WTC11 (cell line): Measurements from ENCODE around the gene GPR75. TPM values are rescaled to one million over a fixed set of nuclear protein-coding genes. Genes with fewer than 3 reads are reported as not detected.

Experiments used
- ATAC-seq: fragments of 200-7000 bp; cut with Tn5 transposase; 2 replicates; pipeline ENCODE4 v1.10.0; 2021; ENCODE audit warnings: mild to moderate bottlenecking, moderate library complexity
- CTCF ChIA-PET: fragments of 300-600 bp; sonication (Branson Sonifier 250); formaldehyde crosslinking; loops from one replicate; lab custom pipeline; 2021; ENCODE audit warnings: antibody characterized with exemption; lab: Charles Lee
- POLR2A ChIA-PET: fragments of 350-600 bp; sonication (Branson Sonifier 250); formaldehyde crosslinking; loops from one replicate; lab custom pipeline; 2021; ENCODE audit warnings: antibody characterized with exemption; lab: Charles Lee
- DNase-seq: peaks from one replicate; pipeline ENCODE4 v3.0.0; 2021; ENCODE audit warnings: low spot score
- H3K27ac Mint-ChIP-seq: 2 replicates; pipeline ENCODE4 v1.8.0; 2021; ENCODE audit warnings: mixed read lengths
- H3K27me3 Mint-ChIP-seq: 2 replicates; pipeline ENCODE4 v1.8.0; 2021; ENCODE audit warnings: low read depth, mild to moderate bottlenecking, moderate library complexity, mixed read lengths
- H3K36me3 Mint-ChIP-seq: 2 replicates; pipeline ENCODE4 v1.8.0; 2021; ENCODE audit warnings: mixed read lengths
- H3K4me1 Mint-ChIP-seq: 2 replicates; pipeline ENCODE4 v1.8.0; 2022; ENCODE audit warnings: mixed read lengths
- H3K4me3 Mint-ChIP-seq: 2 replicates; pipeline ENCODE4 v1.8.0; 2021; ENCODE audit warnings: mild to moderate bottlenecking, moderate library complexity, mixed read lengths
- H3K9me3 Mint-ChIP-seq: 2 replicates; pipeline ENCODE4 v1.8.0; 2021; ENCODE audit warnings: mixed read lengths
- GABPB1 ChIP-seq: sonication (generic); formaldehyde crosslinking; IDR thresholded peaks from 2 replicates; pipeline ENCODE4 v1.8.1; 2023; ENCODE audit warnings: mild to moderate bottlenecking, missing genetic modification reagents
- GRHL2 ChIP-seq: fragments of 250-450 bp; sonication (Bioruptor Pico); IDR thresholded peaks from 2 replicates; pipeline ENCODE4 v1.8.0; 2022; ENCODE audit warnings: mild to moderate bottlenecking, moderate library complexity; ENCODE audit not compliant: insufficient replicate concordance, severe bottlenecking
- HMGA2 ChIP-seq: fragments of 250-450 bp; sonication (Bioruptor Pico); IDR thresholded peaks from 2 replicates; pipeline ENCODE4 v1.4.0; 2021; ENCODE audit warnings: mild to moderate bottlenecking, moderate library complexity
- HMGXB4 ChIP-seq: sonication (generic); formaldehyde crosslinking; IDR thresholded peaks from 2 replicates; pipeline ENCODE4 v1.8.1; 2023; ENCODE audit warnings: mild to moderate bottlenecking, moderate library complexity, missing genetic modification reagents
- MAX ChIP-seq: sonication (generic); formaldehyde crosslinking; IDR thresholded peaks from 2 replicates; pipeline ENCODE4 v1.8.0; 2022; ENCODE audit warnings: mild to moderate bottlenecking, missing genetic modification reagents
- MXD4 ChIP-seq: fragments of 250-450 bp; sonication (Bioruptor Pico); IDR thresholded peaks from 2 replicates; pipeline ENCODE4 v1.8.0; 2021; ENCODE audit warnings: mild to moderate bottlenecking, moderate library complexity, borderline replicate concordance
- PREB ChIP-seq: sonication (generic); formaldehyde crosslinking; IDR thresholded peaks from 2 replicates; pipeline ENCODE4 v1.8.1; 2022; ENCODE audit warnings: mild to moderate bottlenecking, missing genetic modification reagents, moderate library complexity, borderline replicate concordance
- STAT6 ChIP-seq: sonication (generic); formaldehyde crosslinking; conservative IDR thresholded peaks from 2 replicates; pipeline ENCODE4 v1.8.1; 2023; ENCODE audit warnings: mild to moderate bottlenecking, low read depth, missing genetic modification reagents, moderate library complexity
- TCF7 ChIP-seq: sonication (generic); formaldehyde crosslinking; IDR thresholded peaks from 2 replicates; pipeline ENCODE4 v1.8.0; 2022; ENCODE audit warnings: mild to moderate bottlenecking, low read depth, missing genetic modification reagents, moderate library complexity
- USF2 ChIP-seq: sonication (generic); formaldehyde crosslinking; IDR thresholded peaks from 2 replicates; pipeline ENCODE4 v1.8.1; 2023; ENCODE audit warnings: mild to moderate bottlenecking, missing genetic modification reagents, moderate library complexity
- ZNF121 ChIP-seq: sonication (generic); formaldehyde crosslinking; IDR thresholded peaks from 2 replicates; pipeline ENCODE4 v1.8.0; 2023; ENCODE audit warnings: missing genetic modification reagents
- ZNF138 ChIP-seq: sonication (generic); formaldehyde crosslinking; conservative IDR thresholded peaks from 2 replicates; pipeline ENCODE4 v1.8.1; 2022; ENCODE audit warnings: mild to moderate bottlenecking, moderate library complexity, missing genetic modification reagents
- ZNF232 ChIP-seq: sonication (generic); formaldehyde crosslinking; IDR thresholded peaks from 2 replicates; pipeline ENCODE4 v1.8.0; 2022; ENCODE audit warnings: mild to moderate bottlenecking, missing genetic modification reagents
- ZNF263 ChIP-seq: sonication (generic); formaldehyde crosslinking; IDR thresholded peaks from 2 replicates; pipeline ENCODE4 v1.8.1; 2022; ENCODE audit warnings: low read depth, mild to moderate bottlenecking, moderate library complexity, missing genetic modification reagents
- ZNF671 ChIP-seq: fragments of 250-450 bp; sonication (Bioruptor Pico); IDR thresholded peaks from 2 replicates; pipeline ENCODE4 v1.8.0; 2021; ENCODE audit warnings: mild to moderate bottlenecking
- total RNA-seq: library from RNA; stranded (reverse); gene quantifications from 3 replicates; pipeline ENCODE4 v1.2.3, GENCODE V29; 2021
- TF ChIP-seq, protein P1 (sequence below): sonication (generic); formaldehyde crosslinking; IDR thresholded peaks from 2 replicates; pipeline ENCODE4 v1.8.0; 2022; ENCODE audit warnings: mild to moderate bottlenecking, missing genetic modification reagents
- TF ChIP-seq, protein P2 (sequence below): sonication (generic); formaldehyde crosslinking; IDR thresholded peaks from 2 replicates; pipeline ENCODE4 v1.8.0; 2023; ENCODE audit warnings: mild to moderate bottlenecking, missing genetic modification reagents
- TF ChIP-seq, protein P3 (sequence below): fragments of 250-450 bp; sonication (Bioruptor Pico); IDR thresholded peaks from 2 replicates; pipeline ENCODE4 v1.8.0; 2021; ENCODE audit warnings: mild to moderate bottlenecking

Gene GPR75
- total RNA-seq, 1 experiment from 2014 or later: 2.2 TPM

- TF ChIP-seq STAT6 (CRISPR knock-in tag) (no peak), USF2 (CRISPR knock-in tag) (no peak), GRHL2 (CRISPR knock-in tag) (no peak), ZNF263 (CRISPR knock-in tag) (no peak), GABPB1 (CRISPR knock-in tag) (no peak), MAX (no peak)
- TF ChIP-seq, protein P1, sequence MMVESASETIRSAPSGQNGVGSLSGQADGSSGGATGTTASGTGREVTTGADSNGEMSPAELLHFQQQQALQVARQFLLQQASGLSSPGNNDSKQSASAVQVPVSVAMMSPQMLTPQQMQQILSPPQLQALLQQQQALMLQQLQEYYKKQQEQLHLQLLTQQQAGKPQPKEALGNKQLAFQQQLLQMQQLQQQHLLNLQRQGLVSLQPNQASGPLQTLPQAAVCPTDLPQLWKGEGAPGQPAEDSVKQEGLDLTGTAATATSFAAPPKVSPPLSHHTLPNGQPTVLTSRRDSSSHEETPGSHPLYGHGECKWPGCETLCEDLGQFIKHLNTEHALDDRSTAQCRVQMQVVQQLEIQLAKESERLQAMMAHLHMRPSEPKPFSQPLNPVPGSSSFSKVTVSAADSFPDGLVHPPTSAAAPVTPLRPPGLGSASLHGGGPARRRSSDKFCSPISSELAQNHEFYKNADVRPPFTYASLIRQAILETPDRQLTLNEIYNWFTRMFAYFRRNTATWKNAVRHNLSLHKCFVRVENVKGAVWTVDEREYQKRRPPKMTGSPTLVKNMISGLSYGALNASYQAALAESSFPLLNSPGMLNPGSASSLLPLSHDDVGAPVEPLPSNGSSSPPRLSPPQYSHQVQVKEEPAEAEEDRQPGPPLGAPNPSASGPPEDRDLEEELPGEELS (CRISPR knock-in tag): no peak
Measured at GRCh38 chr2:53821810-53822209, 38.0 kb downstream of the GPR75 start (continued).

DNA sequence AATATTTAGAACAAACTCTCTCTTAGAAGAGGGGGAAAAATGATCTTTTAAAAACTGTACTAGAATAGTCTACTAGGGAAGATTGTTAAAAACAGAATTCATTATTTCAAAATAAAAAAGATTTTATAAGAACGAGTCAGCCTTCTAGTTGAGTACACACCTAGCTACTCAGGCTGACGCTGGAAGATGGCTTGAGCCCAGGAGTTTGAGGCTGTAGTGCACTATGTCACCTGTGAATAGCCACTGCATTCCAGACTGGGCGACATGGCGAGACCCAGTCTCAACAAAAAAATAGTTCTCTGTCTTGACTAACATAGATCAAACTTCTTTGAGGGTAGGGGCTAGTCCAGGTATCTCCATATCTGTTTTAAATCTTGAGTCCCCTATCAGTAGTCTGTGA, 39.1 kb downstream of the GPR75 start:
- no peak for DNase-seq
- peaks cover 9% of the 10 kb centered on the region for H3K4me1 Mint-ChIP-seq
- POLR2A ChIA-PET: no interaction called here
- CTCF ChIA-PET: no interaction called here
- H3K36me3 Mint-ChIP-seq: peaks cover 5% of the 10 kb centered on the region
- TF ChIP-seq MXD4 (CRISPR knock-in tag) (no peak), ZNF121 (CRISPR knock-in tag) (no peak), ZNF671 (CRISPR knock-in tag) (no peak)
- TF ChIP-seq, all 79 proteins: peak for 0
- no peak for ATAC-seq
- H3K27me3 Mint-ChIP-seq: no peaks in the 10 kb centered on the region
- no peaks in the 10 kb centered on the region for H3K9me3 Mint-ChIP-seq
- H3K27ac Mint-ChIP-seq: no peak overlapping the region
- no peak overlapping the region for H3K4me3 Mint-ChIP-seq

GRCh38 chr2:53820048-53820447, 39.7 kb downstream of the GPR75 start:
- Mint-ChIP-seq H3K9me3 (no peaks in the 10 kb centered on the region), H3K4me1 (peaks cover 8% of the 10 kb centered on the region; the same call in 1 of the 2 replicates), H3K27ac (no peak overlapping the region; the same call in 1 of the 2 replicates), H3K27me3 (no peaks in the 10 kb centered on the region), H3K36me3 (peaks cover 12% of the 10 kb centered on the region), H3K4me3 (no peak overlapping the region)
- CTCF ChIA-PET: no interaction called here
- DNase-seq: no peak
- no peak for ATAC-seq
- POLR2A ChIA-PET: no interaction called here
- TF ChIP-seq ZNF263 (CRISPR knock-in tag) (no peak), ZNF232 (no peak), ZNF138 (no peak), ZNF671 (CRISPR knock-in tag) (no peak), ZNF121 (CRISPR knock-in tag) (no peak), HMGA2 (CRISPR knock-in tag) (no peak), TCF7 (CRISPR knock-in tag) (no peak), HMGXB4 (CRISPR knock-in tag) (no peak), PREB (no peak)
- TF ChIP-seq, protein P2, sequence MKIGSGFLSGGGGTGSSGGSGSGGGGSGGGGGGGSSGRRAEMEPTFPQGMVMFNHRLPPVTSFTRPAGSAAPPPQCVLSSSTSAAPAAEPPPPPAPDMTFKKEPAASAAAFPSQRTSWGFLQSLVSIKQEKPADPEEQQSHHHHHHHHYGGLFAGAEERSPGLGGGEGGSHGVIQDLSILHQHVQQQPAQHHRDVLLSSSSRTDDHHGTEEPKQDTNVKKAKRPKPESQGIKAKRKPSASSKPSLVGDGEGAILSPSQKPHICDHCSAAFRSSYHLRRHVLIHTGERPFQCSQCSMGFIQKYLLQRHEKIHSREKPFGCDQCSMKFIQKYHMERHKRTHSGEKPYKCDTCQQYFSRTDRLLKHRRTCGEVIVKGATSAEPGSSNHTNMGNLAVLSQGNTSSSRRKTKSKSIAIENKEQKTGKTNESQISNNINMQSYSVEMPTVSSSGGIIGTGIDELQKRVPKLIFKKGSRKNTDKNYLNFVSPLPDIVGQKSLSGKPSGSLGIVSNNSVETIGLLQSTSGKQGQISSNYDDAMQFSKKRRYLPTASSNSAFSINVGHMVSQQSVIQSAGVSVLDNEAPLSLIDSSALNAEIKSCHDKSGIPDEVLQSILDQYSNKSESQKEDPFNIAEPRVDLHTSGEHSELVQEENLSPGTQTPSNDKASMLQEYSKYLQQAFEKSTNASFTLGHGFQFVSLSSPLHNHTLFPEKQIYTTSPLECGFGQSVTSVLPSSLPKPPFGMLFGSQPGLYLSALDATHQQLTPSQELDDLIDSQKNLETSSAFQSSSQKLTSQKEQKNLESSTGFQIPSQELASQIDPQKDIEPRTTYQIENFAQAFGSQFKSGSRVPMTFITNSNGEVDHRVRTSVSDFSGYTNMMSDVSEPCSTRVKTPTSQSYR (CRISPR knock-in tag): no peak
- TF ChIP-seq, protein P3, sequence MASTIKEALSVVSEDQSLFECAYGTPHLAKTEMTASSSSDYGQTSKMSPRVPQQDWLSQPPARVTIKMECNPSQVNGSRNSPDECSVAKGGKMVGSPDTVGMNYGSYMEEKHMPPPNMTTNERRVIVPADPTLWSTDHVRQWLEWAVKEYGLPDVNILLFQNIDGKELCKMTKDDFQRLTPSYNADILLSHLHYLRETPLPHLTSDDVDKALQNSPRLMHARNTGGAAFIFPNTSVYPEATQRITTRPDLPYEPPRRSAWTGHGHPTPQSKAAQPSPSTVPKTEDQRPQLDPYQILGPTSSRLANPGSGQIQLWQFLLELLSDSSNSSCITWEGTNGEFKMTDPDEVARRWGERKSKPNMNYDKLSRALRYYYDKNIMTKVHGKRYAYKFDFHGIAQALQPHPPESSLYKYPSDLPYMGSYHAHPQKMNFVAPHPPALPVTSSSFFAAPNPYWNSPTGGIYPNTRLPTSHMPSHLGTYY: no peak
